ENCODE results near the gene DNAH11. TPM values are rescaled to one million over a fixed set of nuclear protein-coding genes. Genes with fewer than 3 reads are reported as not detected.

The DNAH11 gene
- total RNA-seq, 2 experiments from 2014 or later = 0.15 to 0.28 TPM

DNA sequence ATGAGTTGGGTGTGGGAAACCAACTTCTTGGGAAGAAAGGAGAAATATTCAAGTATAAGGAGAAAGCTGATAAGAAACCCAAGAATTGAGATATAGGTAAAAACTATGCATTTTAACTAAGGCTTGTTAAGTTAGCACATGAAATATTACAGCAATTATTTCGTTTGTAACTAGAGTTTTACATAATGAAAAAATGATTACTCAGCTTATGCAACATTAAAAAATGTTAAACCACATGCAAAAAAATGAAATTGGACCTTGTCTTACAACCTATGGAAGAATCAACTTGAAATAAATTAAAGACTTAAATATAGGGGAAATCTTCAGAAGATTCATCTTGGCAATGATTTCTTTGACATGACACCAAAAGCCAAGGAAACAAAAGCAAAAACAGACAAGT lies 219.6 kb downstream of the DNAH11 start:
- no peak for DNase-seq
- Mint-ChIP-seq H3K9me3 (ENCODE audit: low read depth) (no peaks in the 10 kb centered on the region), H3K36me3 (no peaks in the 10 kb centered on the region), H3K4me3 (no peak overlapping the region), H3K4me1 (peaks cover 3% of the 10 kb centered on the region), H3K27ac (no peak overlapping the region), H3K27me3 (peaks cover 54% of the 10 kb centered on the region)
- no peak for ATAC-seq
- CTCF ChIA-PET = no interaction called here

DNA sequence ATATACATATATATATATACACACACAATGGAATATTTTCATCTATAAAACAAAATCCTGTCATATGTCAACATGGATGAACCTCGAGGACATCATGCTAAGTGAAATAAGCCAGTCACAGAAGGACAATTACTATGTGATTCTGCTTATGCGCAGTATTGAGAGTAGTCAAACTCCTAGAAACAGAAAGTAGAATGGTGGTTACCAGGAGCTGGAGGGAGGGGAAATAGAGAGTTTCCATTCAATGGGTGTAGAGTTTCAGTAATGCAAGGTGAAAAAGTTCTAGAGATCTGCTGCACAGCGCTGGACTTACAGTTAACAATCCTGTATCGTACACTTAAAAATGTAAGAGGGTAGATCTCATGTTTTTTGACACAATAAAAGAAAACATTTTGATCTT lies 221.0 kb downstream of the DNAH11 start:
- no peak overlapping the region for H3K27ac Mint-ChIP-seq
- no peak for DNase-seq
- peaks cover 59% of the 10 kb centered on the region for H3K27me3 Mint-ChIP-seq
- no peak overlapping the region for H3K4me3 Mint-ChIP-seq
- peak; percentile 23 for ATAC-seq
- CTCF ChIA-PET = no interaction called here
- H3K36me3 Mint-ChIP-seq = no peaks in the 10 kb centered on the region
- no peaks in the 10 kb centered on the region for H3K9me3 Mint-ChIP-seq (ENCODE audit: low read depth)
- peaks cover 3% of the 10 kb centered on the region for H3K4me1 Mint-ChIP-seq

DNA sequence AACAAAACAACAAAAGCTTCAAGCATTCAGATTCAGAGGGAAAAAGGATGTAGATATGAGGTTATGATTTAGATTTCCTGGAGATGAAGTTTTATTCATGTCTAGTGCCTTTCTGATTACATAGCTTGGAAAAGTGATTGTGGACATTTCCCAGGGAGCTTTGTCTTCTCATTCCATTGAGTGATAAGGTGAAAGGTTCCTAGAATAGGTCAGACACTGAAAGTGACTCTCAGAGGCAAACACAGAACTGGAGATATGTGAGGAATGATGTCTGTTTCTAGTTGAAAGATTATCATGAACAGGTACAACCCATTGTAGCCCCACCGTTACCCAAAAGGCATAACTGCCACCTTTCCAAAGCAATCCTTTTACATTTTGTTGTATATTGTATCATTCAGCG lies 223.4 kb downstream of the DNAH11 start:
- Mint-ChIP-seq H3K27me3 (peaks cover 51% of the 10 kb centered on the region), H3K27ac (no peak overlapping the region), H3K4me1 (peaks cover 3% of the 10 kb centered on the region), H3K36me3 (no peaks in the 10 kb centered on the region), H3K9me3 (ENCODE audit: low read depth) (no peaks in the 10 kb centered on the region), H3K4me3 (no peak overlapping the region)
- CTCF ChIA-PET = interaction anchor here (1.1 to 1.9 kb wide), 2 partner anchors 19 to 410 kb away, joined by 3 to 4 read pairs; no protein-coding TSS in a partner anchor
- no peak for ATAC-seq
- DNase-seq = no peak

DNA sequence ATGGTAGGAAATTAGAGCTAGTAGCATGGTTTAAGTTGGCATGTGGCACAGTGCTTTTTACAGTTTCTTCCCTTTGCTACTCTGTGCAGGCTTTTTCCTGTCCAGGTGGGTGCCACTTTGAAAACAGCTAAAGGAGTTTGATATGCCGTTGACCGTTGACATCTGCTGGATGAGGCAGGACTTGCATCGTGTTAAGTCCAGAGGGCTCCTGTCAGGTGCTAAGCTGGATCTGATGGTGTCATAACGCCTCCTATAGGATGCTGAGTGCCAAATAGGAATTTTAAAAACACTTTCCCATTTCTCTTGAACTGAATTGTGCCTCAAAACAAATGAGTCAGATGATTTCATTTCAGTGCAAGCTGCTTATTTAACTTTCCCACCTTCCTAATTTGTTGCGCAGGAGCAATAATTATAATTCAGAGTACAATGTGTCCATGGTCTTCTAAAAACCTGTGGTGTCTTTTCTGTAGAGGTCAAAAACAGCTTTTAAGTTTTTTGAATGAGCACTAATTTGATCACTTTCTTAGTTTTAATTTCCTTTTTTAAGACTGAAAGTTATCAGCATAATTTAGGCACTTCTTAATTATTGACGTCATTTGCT lies 224.6 kb downstream of the DNAH11 start:
- DNase-seq = peak; percentile 59
- Mint-ChIP-seq H3K4me3 (no peak overlapping the region), H3K36me3 (no peaks in the 10 kb centered on the region)

DNA sequence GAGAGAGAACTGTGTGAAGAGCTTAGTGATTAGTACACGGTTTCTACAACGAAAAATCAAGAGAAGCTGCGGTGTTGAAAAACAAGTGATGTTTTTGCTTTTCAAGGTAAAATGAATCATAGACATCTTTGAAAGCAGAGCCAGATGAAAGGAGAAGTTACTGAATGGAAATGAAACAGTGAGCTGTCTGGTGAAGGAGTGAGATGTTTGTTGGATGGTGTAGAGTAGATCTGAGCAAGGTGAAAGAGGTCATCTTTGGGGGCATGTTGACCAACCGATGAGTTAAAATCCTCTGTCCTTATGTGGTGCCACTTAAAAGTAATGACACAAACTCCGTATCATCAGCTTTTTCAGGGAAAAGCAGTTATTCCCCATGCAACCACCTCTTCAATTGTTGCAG lies 225.4 kb downstream of the DNAH11 start:
- CTCF ChIA-PET = interaction anchor here (1.3 to 2.2 kb wide), 5 partner anchors 10 to 515 kb away, joined by 3 to 11 read pairs (median 8); no protein-coding TSS in a partner anchor
- Mint-ChIP-seq H3K27ac (no peak overlapping the region), H3K9me3 (ENCODE audit: low read depth) (no peaks in the 10 kb centered on the region), H3K27me3 (peaks cover 51% of the 10 kb centered on the region), H3K4me1 (peaks cover 3% of the 10 kb centered on the region), H3K4me3 (no peak overlapping the region), H3K36me3 (no peaks in the 10 kb centered on the region)
- DNase-seq = no peak
- ATAC-seq = no peak

More for the DNA sequence above, 224.6 kb downstream of the DNAH11 start:
- peak; percentile 71 for ATAC-seq
- Mint-ChIP-seq H3K9me3 (ENCODE audit: low read depth) (no peaks in the 10 kb centered on the region), H3K4me1 (peaks cover 3% of the 10 kb centered on the region), H3K27me3 (peaks cover 49% of the 10 kb centered on the region), H3K27ac (no peak overlapping the region)
- CTCF ChIA-PET = interaction anchor here (0.8 to 2.2 kb wide), 9 partner anchors 11 to 514 kb away, joined by 3 to 11 read pairs (median 4); no protein-coding TSS in a partner anchor

DNA sequence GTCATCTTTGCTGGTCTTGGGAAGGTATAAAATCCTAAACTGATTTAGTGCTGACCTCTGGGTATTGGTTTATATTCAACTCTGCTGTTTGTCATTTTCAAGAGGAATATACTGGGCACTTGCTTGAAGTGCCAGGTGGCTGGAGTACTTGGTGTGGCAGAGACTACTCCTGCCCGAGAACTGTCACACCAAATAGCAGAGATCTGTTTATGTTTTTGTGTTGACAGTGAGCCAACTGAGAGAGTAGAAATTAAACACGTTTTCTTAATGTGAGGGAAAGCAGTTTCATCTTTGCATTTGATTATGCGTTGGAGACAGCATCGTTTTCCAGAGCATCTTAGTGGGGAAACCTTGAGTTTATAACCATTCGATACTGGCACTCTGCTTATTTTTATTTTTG lies 228.4 kb downstream of the DNAH11 start:
- no peak for DNase-seq
- CTCF ChIA-PET = no interaction called here
- no peaks in the 10 kb centered on the region for H3K4me1 Mint-ChIP-seq
- no peak overlapping the region for H3K27ac Mint-ChIP-seq
- H3K27me3 Mint-ChIP-seq = peaks cover 38% of the 10 kb centered on the region
- H3K4me3 Mint-ChIP-seq = no peak overlapping the region
- no peak for ATAC-seq
- no peaks in the 10 kb centered on the region for H3K9me3 Mint-ChIP-seq (ENCODE audit: low read depth)
- H3K36me3 Mint-ChIP-seq = no peaks in the 10 kb centered on the region

DNA sequence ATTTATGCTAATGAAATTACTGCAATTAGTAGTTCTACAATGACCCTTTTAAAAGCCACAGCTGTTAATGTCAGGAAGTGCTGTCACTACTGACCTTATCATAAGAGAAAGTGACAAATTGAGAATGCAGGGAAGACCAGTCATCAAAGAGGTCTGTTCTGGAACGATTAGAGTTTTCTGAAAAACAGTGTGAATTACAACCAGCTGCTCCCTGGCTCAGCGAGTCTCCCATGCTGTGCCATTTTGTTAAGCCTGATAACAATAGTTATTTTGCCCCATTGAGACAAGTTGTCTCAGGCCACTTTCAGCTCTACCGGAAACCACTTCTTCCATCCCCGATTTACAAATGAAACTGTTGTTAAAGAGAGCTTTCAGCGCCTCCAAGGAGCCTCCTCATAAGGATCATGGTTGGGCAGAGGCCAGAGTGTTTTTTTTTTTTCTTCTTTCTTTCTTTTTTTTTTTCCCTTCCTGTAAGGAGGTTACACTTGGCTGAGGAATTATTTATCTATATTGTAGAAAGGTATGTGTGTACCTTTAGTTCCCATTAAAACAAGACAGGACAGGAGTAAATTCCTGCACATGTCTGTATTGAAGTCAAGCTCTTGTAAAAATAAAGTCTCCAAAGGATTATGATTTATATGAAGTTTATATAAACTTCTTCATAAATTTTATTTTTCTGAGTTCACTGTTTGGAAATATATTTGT lies 229.2 kb downstream of the DNAH11 start:
- Mint-ChIP-seq H3K4me1 (no peaks in the 10 kb centered on the region), H3K9me3 (ENCODE audit: low read depth) (no peaks in the 10 kb centered on the region), H3K27ac (no peak overlapping the region), H3K27me3 (peaks cover 33% of the 10 kb centered on the region), H3K4me3 (no peak overlapping the region), H3K36me3 (no peaks in the 10 kb centered on the region)
- ATAC-seq = no peak
- CTCF ChIA-PET = no interaction called here
- DNase-seq = no peak

DNA sequence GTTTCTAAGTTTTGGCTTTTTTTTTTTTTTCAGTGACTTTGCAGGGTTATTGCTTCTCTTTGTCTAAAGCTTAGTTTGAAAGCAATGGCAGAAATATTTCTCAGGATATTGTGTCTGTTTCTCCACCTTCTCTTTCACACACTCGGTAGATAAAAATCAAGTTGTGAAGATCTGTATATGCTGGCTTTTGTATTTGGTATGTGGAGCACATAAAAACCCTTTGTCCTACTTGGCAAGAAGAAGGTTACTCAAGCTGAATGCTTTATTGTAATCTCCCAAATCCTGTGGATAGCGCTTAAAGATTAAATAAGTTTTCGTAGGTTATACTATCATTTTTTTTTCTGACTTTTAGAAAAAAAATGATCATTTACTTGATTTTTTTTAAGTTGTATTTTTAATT lies 230.5 kb downstream of the DNAH11 start:
- ATAC-seq (no peak), DNase-seq (no peak)
- Mint-ChIP-seq H3K36me3 (no peaks in the 10 kb centered on the region), H3K4me3 (no peak overlapping the region), H3K9me3 (ENCODE audit: low read depth) (no peaks in the 10 kb centered on the region), H3K4me1 (no peaks in the 10 kb centered on the region), H3K27me3 (peaks cover 21% of the 10 kb centered on the region), H3K27ac (no peak overlapping the region)
- CTCF ChIA-PET = no interaction called here

DNA sequence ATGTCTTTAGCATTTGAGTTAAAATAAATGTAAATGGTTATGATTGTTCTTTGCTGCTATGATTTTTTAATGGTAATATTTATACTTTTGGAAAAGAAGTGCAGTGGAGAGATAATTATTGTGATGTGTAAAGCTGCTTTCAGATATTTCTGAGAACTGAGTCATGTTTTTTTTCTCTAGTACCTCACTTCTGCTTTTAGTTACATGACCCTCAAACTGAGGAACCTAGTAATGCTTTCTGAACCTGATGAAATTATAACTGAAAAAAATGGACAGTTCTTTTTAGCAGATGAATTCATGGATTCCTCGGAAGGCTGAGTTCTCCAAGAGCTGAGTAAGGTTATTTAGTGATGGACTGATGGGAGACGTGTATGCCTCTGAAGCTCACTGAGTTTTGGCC lies 235.1 kb downstream of the DNAH11 start:
- ATAC-seq = no peak
- CTCF ChIA-PET = no interaction called here
- Mint-ChIP-seq H3K36me3 (no peaks in the 10 kb centered on the region), H3K27ac (no peak overlapping the region), H3K4me3 (no peak overlapping the region), H3K4me1 (no peaks in the 10 kb centered on the region), H3K27me3 (peaks cover 8% of the 10 kb centered on the region), H3K9me3 (ENCODE audit: low read depth) (no peaks in the 10 kb centered on the region)
- DNase-seq = no peak

DNA sequence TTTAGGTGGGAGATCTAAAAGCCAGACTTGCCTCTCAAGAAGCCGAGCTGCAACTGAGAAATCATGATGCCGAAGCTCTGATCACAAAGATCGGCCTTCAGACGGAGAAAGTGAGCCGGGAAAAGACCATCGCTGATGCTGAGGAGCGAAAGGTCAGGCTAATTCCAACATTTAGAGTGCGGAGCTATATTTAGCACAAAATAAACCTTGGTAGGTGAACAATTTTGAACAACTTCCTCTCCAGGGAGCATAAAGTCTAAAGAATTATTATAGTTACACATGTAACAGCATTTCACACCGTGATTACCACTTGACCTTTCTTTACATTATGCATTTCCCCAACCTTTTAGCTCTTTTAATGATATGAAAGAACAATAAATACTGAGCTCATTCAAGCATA lies 236.1 kb downstream of the DNAH11 start:
- Mint-ChIP-seq H3K4me3 (no peak overlapping the region), H3K27ac (no peak overlapping the region), H3K4me1 (no peaks in the 10 kb centered on the region), H3K27me3 (peaks cover 7% of the 10 kb centered on the region), H3K9me3 (ENCODE audit: low read depth) (no peaks in the 10 kb centered on the region), H3K36me3 (no peaks in the 10 kb centered on the region)
- DNase-seq = no peak
- CTCF ChIA-PET = interaction anchor here (0.7 kb wide), 1 partner anchor 11 kb away, joined by 3 read pairs; no protein-coding TSS in a partner anchor
- ATAC-seq = no peak

DNA sequence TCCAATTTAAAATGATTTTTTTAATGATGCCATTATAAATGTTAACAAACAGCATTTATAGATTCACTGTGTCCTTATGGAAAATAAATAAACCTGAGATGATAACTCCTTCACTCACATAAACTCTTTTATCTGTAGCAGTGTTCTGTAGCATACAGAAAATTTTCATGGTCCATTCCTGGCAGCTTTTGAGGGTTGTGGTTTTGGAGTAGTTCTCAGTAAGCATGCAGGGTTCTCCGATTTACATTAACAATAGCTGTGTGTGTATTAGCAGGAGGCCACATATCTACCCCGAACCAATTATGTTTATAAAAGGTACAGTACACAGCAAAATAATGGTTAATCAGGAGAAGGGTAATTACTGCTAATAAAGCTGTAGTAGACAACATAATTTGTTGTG lies 240.2 kb downstream of the DNAH11 start:
- Mint-ChIP-seq H3K27me3 (peaks cover 7% of the 10 kb centered on the region), H3K9me3 (ENCODE audit: low read depth) (no peaks in the 10 kb centered on the region), H3K4me1 (no peaks in the 10 kb centered on the region), H3K4me3 (no peak overlapping the region), H3K36me3 (no peaks in the 10 kb centered on the region), H3K27ac (no peak overlapping the region)
- DNase-seq = no peak
- CTCF ChIA-PET = no interaction called here
- ATAC-seq = no peak

DNA sequence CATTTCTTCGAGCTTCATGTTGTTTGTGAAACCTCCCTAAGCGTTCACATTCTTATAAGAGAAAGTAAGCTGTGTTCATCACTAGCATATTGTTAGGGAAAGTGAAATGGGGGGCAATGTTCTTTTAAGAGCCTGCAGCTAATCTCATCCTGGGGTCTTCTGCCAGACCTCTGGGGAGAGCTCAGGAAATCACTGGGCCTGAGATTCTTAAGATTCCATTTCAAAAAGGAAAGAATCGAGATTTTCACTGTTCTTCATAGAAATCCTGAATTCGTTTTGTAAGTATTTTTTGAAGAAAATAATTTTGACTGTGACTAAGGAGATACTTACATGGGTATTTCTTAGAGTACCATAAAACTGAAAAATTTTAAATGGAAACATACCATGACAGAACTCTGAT lies 242.2 kb downstream of the DNAH11 start:
- CTCF ChIA-PET = no interaction called here
- no peak for ATAC-seq
- Mint-ChIP-seq H3K4me1 (no peaks in the 10 kb centered on the region), H3K36me3 (no peaks in the 10 kb centered on the region), H3K27ac (no peak overlapping the region), H3K27me3 (peaks cover 6% of the 10 kb centered on the region), H3K9me3 (ENCODE audit: low read depth) (no peaks in the 10 kb centered on the region), H3K4me3 (no peak overlapping the region)
- DNase-seq = no peak

DNA sequence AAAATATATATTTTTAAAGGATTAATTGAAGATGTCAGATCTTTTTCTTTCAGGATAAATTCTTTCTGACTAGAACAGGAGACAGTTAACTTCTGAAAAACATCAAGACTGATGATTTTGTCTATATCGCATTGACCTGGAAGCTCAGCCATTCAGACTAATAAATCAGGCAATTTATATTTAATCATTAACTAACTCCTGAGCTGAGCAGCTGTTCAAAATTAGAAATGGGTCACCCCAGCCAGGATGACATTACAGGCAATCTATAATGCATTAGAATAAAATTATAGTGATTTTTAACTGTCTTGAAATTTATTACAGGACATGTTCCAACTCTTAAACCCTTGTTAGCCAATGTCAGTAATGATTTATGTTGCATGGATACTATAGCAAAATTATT lies 263.0 kb downstream of the DNAH11 start:
- peaks cover under 1% of the 10 kb centered on the region for H3K27me3 Mint-ChIP-seq
- H3K4me3 Mint-ChIP-seq = no peak overlapping the region
- no peak for DNase-seq
- ATAC-seq = no peak
- H3K36me3 Mint-ChIP-seq = no peaks in the 10 kb centered on the region
- CTCF ChIA-PET = no interaction called here
- H3K9me3 Mint-ChIP-seq (ENCODE audit: low read depth) = no peaks in the 10 kb centered on the region
- H3K27ac Mint-ChIP-seq = no peak overlapping the region
- no peaks in the 10 kb centered on the region for H3K4me1 Mint-ChIP-seq

DNA sequence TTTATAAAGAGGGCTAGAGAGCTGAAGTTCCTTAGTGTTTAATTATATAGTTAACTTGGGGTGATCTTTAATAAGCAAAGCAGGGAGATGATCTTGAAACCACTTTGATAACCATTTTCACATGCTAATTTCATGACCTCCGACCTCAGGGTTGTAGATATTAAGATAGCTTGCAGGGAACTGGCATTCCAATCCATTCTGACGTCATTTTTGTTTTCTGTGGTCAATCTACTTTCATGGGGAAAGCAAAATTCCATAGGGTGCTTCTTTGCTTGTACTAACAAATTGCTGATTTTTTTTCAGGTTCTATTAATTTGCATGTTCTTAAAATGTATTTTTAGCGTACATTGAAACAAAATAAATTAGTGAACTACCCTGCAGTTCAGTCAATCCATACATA lies 263.5 kb downstream of the DNAH11 start:
- no peaks in the 10 kb centered on the region for H3K36me3 Mint-ChIP-seq
- ATAC-seq (no peak), DNase-seq (no peak)
- CTCF ChIA-PET = no interaction called here
- H3K4me1 Mint-ChIP-seq = no peaks in the 10 kb centered on the region
- H3K4me3 Mint-ChIP-seq = no peak overlapping the region
- H3K27me3 Mint-ChIP-seq = no peaks in the 10 kb centered on the region
- H3K9me3 Mint-ChIP-seq (ENCODE audit: low read depth) = no peaks in the 10 kb centered on the region
- H3K27ac Mint-ChIP-seq = no peak overlapping the region
